HepG2 (cell line): ENCODE measurements around the gene ZNF189. TPM values are rescaled to one million over a fixed set of nuclear protein-coding genes. Genes with fewer than 3 reads are reported as not detected.

Experiments used
- ETV5 ChIP-seq: IDR thresholded peaks from 2 replicates; pipeline ENCODE4 v1.6.1; 2018; ENCODE audit warnings: missing biosample characterization, missing genetic modification reagents, inconsistent platforms, borderline replicate concordance
- FOXA3 ChIP-seq: IDR thresholded peaks from 2 replicates; pipeline ENCODE4 v1.6.1; 2016; ENCODE audit warnings: missing genetic modification reagents, missing compliant biosample characterization
- KDM5B ChIP-seq: sonication (generic); formaldehyde crosslinking; IDR thresholded peaks from 2 replicates; pipeline ENCODE4 v1.4.0; 2020; ENCODE audit warnings: missing genetic modification reagents, mild to moderate bottlenecking, borderline replicate concordance
- SIX4 ChIP-seq: sonication (generic); formaldehyde crosslinking; IDR thresholded peaks from 2 replicates; pipeline ENCODE4 v1.4.0; 2020; ENCODE audit warnings: missing genetic modification reagents
- ZNF441 ChIP-seq: sonication (generic); formaldehyde crosslinking; IDR thresholded peaks from 2 replicates; pipeline ENCODE4 v1.7.0; 2021; ENCODE audit warnings: missing genetic modification reagents, borderline replicate concordance
- ZNF615 ChIP-seq: sonication (generic); formaldehyde crosslinking; IDR thresholded peaks from 2 replicates; pipeline ENCODE4 v1.5.0; 2020; ENCODE audit warnings: mild to moderate bottlenecking, missing genetic modification reagents, borderline replicate concordance
- ZNF660 ChIP-seq: sonication (generic); formaldehyde crosslinking; IDR thresholded peaks from 2 replicates; pipeline ENCODE4 v1.5.1; 2020; ENCODE audit warnings: mild to moderate bottlenecking, low read depth, missing genetic modification reagents, borderline replicate concordance
- ZNF674 ChIP-seq: sonication (generic); formaldehyde crosslinking; IDR thresholded peaks from 2 replicates; pipeline ENCODE4 v1.5.0; 2020; ENCODE audit warnings: low read depth, mild to moderate bottlenecking, missing genetic modification reagents
- ZNF883 ChIP-seq: sonication (generic); formaldehyde crosslinking; IDR thresholded peaks from 2 replicates; pipeline ENCODE4 v1.5.1; 2020; ENCODE audit warnings: mild to moderate bottlenecking, missing genetic modification reagents; ENCODE audit errors: not compliant biosample characterization
- polyA plus RNA-seq, 8 experiments: library from polyadenylated mRNA; depleted of rRNA in 3 of 8; stranded (reverse) in 7 of 8; unstranded in 1 of 8; fragments of >200 nt; fragmentation: Illumina TruSeq in 4 of 8; extraction: Trizol in 4 of 8; gene quantifications; 2 replicates each; pipeline versions ENCODE4 v1.2.1 to v1.2.3, GENCODE V29; 2011 to 2016; ENCODE audit warnings: low read depth in 4 of 8, missing spikeins in 1 of 8, mixed read lengths in 1 of 8; ENCODE audit not compliant: insufficient read depth in 1 of 8
- total RNA-seq, 5 experiments: library from RNA; depleted of rRNA; stranded (reverse); fragments of >200 nt; fragmentation: Illumina TruSeq; extraction: Trizol; gene quantifications; 2 replicates each; pipeline ENCODE4 v1.2.3, GENCODE V29; 2016; ENCODE audit warnings: low read depth in 1 of 5
- TF ChIP-seq, protein P1 (sequence below): sonication (generic); formaldehyde crosslinking; IDR thresholded peaks from 2 replicates; pipeline ENCODE4 v1.4.0; 2020; ENCODE audit warnings: mild to moderate bottlenecking, low read depth, missing genetic modification reagents
- TF ChIP-seq, protein P2 (sequence below): sonication (generic); formaldehyde crosslinking; IDR thresholded peaks from 2 replicates; pipeline ENCODE4 v1.4.0; 2020; ENCODE audit warnings: missing genetic modification reagents, mild to moderate bottlenecking, borderline replicate concordance
- TF ChIP-seq, protein P3 (sequence below): sonication (generic); formaldehyde crosslinking; IDR thresholded peaks from 2 replicates; pipeline ENCODE4 v1.5.0; 2020; ENCODE audit warnings: mild to moderate bottlenecking, missing genetic modification reagents, borderline replicate concordance
- TF ChIP-seq, protein P4 (sequence below): sonication (generic); formaldehyde crosslinking; IDR thresholded peaks from 2 replicates; pipeline ENCODE4 v1.5.0; 2020; ENCODE audit warnings: mild to moderate bottlenecking, missing genetic modification reagents

ZNF189 gene
- total and polyA plus RNA-seq, 2 of the 13 experiments (the other 11 are each of a cell fraction or from before 2014, with no cell fraction given), result 8.4 to 50.0 TPM

DNA sequence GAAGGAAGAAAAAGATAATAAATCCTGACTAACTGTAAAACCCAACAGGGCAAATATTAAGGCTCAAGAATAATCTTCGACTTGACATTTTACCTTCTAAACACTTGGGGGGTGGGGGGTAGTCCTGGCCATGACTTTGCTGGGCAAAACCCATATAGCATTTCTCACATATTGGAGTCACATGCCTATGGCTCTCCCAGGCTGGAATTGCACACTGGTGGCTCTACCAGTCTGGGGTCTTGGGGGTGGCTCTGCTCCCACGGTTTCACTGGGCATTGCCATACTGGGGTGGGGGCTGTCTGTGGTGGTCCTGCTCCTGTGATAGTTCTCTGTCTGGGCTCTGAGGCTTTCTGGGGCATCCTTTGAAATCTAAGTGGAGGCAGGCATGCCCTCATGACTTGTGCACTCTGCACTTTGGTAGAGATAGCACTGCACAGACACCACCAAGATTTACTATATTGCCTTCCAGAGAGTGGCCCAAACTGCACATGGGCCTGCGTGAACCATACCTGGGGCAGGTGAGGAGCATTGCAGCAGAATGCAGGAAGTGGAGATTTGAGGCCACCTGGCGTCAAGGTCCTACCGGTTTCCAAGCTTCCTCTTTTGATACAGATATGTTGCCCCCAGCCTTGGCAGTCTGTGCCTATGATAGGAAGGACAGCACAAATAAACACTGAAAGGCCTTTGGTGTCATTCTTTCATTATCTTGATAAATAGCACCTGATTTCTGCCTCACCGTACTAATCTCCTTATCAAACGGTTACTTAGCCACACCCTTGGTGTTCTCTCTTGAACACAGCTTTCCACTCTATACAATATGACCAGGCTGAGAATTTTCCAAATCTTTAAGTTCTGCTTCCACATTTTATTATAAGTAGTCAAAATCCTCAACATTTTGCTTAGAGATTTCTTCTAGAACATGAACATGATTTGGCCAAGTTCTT is 43.6 kb upstream of the ZNF189 start (continued):
- TF ChIP-seq, protein P1, sequence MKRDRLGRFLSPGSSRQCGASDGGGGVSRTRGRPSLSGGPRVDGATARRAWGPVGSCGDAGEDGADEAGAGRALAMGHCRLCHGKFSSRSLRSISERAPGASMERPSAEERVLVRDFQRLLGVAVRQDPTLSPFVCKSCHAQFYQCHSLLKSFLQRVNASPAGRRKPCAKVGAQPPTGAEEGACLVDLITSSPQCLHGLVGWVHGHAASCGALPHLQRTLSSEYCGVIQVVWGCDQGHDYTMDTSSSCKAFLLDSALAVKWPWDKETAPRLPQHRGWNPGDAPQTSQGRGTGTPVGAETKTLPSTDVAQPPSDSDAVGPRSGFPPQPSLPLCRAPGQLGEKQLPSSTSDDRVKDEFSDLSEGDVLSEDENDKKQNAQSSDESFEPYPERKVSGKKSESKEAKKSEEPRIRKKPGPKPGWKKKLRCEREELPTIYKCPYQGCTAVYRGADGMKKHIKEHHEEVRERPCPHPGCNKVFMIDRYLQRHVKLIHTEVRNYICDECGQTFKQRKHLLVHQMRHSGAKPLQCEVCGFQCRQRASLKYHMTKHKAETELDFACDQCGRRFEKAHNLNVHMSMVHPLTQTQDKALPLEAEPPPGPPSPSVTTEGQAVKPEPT (CRISPR knock-in tag), result peak; percentile 77; the same call in 1 of the 2 replicates
- TF ChIP-seq, protein P2, sequence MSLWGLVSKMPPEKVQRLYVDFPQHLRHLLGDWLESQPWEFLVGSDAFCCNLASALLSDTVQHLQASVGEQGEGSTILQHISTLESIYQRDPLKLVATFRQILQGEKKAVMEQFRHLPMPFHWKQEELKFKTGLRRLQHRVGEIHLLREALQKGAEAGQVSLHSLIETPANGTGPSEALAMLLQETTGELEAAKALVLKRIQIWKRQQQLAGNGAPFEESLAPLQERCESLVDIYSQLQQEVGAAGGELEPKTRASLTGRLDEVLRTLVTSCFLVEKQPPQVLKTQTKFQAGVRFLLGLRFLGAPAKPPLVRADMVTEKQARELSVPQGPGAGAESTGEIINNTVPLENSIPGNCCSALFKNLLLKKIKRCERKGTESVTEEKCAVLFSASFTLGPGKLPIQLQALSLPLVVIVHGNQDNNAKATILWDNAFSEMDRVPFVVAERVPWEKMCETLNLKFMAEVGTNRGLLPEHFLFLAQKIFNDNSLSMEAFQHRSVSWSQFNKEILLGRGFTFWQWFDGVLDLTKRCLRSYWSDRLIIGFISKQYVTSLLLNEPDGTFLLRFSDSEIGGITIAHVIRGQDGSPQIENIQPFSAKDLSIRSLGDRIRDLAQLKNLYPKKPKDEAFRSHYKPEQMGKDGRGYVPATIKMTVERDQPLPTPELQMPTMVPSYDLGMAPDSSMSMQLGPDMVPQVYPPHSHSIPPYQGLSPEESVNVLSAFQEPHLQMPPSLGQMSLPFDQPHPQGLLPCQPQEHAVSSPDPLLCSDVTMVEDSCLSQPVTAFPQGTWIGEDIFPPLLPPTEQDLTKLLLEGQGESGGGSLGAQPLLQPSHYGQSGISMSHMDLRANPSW (CRISPR knock-in tag), result no peak
- no peak for TF ChIP-seq ZNF674 (CRISPR knock-in tag)
- TF ChIP-seq, protein P3, sequence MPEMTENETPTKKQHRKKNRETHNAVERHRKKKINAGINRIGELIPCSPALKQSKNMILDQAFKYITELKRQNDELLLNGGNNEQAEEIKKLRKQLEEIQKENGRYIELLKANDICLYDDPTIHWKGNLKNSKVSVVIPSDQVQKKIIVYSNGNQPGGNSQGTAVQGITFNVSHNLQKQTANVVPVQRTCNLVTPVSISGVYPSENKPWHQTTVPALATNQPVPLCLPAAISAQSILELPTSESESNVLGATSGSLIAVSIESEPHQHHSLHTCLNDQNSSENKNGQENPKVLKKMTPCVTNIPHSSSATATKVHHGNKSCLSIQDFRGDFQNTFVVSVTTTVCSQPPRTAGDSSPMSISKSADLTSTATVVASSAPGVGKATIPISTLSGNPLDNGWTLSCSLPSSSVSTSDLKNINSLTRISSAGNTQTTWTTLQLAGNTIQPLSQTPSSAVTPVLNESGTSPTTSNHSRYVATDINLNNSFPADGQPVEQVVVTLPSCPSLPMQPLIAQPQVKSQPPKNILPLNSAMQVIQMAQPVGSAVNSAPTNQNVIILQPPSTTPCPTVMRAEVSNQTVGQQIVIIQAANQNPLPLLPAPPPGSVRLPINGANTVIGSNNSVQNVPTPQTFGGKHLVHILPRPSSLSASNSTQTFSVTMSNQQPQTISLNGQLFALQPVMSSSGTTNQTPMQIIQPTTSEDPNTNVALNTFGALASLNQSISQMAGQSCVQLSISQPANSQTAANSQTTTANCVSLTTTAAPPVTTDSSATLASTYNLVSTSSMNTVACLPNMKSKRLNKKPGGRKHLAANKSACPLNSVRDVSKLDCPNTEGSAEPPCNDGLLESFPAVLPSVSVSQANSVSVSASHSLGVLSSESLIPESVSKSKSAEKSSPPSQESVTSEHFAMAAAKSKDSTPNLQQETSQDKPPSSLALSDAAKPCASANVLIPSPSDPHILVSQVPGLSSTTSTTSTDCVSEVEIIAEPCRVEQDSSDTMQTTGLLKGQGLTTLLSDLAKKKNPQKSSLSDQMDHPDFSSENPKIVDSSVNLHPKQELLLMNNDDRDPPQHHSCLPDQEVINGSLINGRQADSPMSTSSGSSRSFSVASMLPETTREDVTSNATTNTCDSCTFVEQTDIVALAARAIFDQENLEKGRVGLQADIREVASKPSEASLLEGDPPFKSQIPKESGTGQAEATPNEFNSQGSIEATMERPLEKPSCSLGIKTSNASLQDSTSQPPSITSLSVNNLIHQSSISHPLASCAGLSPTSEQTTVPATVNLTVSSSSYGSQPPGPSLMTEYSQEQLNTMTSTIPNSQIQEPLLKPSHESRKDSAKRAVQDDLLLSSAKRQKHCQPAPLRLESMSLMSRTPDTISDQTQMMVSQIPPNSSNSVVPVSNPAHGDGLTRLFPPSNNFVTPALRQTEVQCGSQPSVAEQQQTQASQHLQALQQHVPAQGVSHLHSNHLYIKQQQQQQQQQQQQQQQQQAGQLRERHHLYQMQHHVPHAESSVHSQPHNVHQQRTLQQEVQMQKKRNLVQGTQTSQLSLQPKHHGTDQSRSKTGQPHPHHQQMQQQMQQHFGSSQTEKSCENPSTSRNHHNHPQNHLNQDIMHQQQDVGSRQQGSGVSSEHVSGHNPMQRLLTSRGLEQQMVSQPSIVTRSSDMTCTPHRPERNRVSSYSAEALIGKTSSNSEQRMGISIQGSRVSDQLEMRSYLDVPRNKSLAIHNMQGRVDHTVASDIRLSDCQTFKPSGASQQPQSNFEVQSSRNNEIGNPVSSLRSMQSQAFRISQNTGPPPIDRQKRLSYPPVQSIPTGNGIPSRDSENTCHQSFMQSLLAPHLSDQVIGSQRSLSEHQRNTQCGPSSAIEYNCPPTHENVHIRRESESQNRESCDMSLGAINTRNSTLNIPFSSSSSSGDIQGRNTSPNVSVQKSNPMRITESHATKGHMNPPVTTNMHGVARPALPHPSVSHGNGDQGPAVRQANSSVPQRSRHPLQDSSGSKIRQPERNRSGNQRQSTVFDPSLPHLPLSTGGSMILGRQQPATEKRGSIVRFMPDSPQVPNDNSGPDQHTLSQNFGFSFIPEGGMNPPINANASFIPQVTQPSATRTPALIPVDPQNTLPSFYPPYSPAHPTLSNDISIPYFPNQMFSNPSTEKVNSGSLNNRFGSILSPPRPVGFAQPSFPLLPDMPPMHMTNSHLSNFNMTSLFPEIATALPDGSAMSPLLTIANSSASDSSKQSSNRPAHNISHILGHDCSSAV, result no peak
- TF ChIP-seq SIX4 (CRISPR knock-in tag), result no peak
- TF ChIP-seq ZNF883 (CRISPR knock-in tag), result peak; percentile 65
- peak; percentile 59; the same call in 1 of the 2 replicates for TF ChIP-seq KDM5B (CRISPR knock-in tag)
- no peak for TF ChIP-seq FOXA3 (CRISPR knock-in tag)
- no peak for TF ChIP-seq ETV5 (CRISPR knock-in tag)
- no peak for TF ChIP-seq ZNF660 (CRISPR knock-in tag)
- TF ChIP-seq ZNF615 (CRISPR knock-in tag), result no peak
- peak; percentile 33; the same call in 1 of the 2 replicates for TF ChIP-seq ZNF441 (CRISPR knock-in tag)
- TF ChIP-seq, protein P4, sequence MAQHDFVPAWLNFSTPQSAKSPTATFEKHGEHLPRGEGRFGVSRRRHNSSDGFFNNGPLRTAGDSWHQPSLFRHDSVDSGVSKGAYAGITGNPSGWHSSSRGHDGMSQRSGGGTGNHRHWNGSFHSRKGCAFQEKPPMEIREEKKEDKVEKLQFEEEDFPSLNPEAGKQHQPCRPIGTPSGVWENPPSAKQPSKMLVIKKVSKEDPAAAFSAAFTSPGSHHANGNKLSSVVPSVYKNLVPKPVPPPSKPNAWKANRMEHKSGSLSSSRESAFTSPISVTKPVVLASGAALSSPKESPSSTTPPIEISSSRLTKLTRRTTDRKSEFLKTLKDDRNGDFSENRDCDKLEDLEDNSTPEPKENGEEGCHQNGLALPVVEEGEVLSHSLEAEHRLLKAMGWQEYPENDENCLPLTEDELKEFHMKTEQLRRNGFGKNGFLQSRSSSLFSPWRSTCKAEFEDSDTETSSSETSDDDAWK (CRISPR knock-in tag), result no peak
